Fibroblast of peridontal ligament (primary cell): ENCODE measurements around the gene LMO7.

Source experiments
- DNase-seq: peaks from one replicate; pipeline ENCODE4 v3.0.0-alpha.2; 2010; ENCODE audit errors: extremely low read depth

Gene LMO7

DNA sequence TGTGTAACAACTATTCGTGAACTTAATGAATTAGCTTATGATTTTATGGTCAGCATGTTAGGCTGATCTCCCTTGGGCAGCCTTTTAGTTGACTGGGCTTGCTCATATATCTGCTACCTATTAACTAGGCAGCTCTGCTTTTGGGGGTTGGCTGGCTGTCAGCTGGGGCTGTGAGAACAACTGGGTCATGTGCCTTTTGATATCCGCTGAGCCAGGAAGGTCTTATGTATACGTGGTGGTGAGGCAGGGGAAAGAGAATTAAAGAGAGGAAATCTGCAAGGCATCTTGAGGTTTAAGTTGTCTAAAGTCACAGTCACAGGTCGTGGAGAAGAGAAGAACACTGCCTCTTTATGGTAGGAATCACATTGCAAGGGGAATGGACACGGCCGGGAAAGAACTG lies 206.9 kb downstream of the LMO7 start:
- no peak for DNase-seq

DNA sequence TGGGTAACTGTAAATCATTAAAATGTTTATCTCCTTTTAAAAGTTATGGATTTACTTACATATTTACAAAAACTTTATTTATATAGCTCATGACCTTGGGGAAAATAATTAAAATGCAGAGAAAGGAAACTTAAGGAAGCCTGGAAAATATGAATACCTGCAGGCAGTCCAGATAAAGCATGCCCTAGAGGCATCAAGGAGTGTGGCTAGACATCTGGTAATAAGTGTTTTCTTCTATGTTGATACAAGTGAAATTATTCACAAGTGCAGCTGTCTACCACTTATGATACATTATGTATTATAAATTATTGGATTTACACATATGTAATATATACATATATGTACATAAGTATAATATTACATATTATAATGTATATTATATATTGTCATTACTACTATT lies 207.9 kb downstream of the LMO7 start:
- DNase-seq: no peak

- DNase-seq: no peak
Observed at GRCh38 chr13:75847588-75847987, 211.5 kb downstream of the LMO7 start.

GRCh38 chr13:75850916-75851315 lies 214.8 kb downstream of the LMO7 start:
- no peak for DNase-seq

DNA sequence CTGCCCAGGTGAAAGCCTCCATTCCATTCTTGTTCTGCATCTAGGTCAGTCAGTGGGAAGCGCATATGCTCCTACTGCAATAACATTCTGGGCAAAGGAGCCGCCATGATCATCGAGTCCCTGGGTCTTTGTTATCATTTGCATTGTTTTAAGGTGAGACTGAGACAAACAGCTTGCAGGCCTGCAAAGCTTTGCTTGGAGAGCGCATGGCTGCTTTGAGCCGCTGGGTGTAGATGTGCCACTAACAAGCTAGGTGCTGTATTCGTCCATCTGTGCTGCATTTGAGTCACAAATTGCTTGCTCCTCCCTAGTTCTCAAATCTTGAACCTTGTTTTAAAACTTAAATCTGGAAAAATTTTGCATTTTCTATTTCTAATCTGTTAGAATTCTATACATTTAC lies 219.1 kb downstream of the LMO7 start:
- DNase-seq: no peak

DNA sequence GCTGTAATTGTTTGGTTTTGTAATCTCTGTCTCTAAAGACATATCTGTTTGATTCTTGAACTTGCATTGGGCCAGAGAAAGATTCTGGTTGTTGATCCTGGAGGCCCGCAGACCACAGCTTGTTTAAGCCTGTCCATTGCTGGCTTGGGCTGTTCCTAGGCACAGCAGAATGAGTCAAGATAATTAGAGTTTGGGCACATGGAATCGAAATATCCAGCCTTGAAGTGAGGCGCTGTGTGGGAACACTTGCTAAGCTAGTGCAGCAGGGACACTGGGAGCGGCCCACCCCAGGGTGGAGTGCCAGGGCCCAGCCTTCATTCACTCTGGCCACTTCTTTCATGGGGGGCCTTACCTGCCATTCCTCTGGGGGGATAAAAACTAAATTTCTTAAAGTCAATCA lies 219.7 kb downstream of the LMO7 start:
- DNase-seq: no peak

DNA sequence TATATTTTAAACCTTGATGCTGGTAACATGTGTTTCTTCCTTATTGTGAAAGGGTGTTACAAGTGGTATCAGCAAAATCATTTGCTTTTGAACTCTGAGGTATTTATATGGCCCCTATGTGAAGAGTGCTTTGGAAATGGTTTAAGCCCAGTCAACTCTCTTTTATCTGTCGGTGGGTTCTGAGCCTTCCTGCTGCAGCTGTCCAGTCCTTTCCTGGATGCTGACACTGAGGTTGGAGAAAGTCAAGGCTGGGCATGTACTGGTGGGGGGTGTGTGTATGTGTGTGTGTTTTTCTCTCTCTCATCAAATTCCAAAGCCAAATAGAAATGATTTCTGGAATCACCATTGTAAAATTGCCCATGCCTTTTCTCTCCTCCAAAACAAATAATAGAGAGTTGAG lies 221.2 kb downstream of the LMO7 start:
- DNase-seq: no peak

- DNase-seq: no peak
Observed at GRCh38 chr13:75860935-75861334, 224.8 kb downstream of the LMO7 start.

GRCh38 chr13:75861786-75862185 lies 225.7 kb downstream of the LMO7 start:
- peak; percentile 69 for DNase-seq

GRCh38 chr13:75864718-75865117 lies 228.6 kb downstream of the LMO7 start:
- DNase-seq: peak; percentile 89

- DNase-seq: no peak
Observed at GRCh38 chr13:75867379-75868117, 231.4 kb downstream of the LMO7 start.

GRCh38 chr13:75869981-75870380 lies 233.9 kb downstream of the LMO7 start:
- no peak for DNase-seq

GRCh38 chr13:75870397-75870903 lies 234.3 kb downstream of the LMO7 start:
- peak; percentile 69 for DNase-seq

DNA sequence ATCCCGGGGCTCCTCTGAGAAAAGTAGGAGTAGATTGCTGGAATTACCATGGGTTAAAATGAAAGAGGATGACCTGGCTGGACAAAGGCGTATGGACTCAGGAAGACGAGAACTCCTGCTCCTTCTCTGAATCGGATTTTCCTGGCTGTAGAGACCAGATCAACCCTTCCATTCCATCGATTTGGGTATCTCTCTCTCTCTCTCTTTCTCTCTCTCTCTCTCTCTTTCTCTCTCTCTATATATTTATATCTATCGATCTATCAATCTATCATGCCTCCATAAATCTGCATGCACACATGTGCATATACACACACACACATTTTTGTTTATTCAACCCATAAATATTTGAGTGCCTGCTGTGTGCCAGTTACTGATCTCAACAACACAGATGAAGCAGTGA lies 234.9 kb downstream of the LMO7 start:
- no peak for DNase-seq

DNA sequence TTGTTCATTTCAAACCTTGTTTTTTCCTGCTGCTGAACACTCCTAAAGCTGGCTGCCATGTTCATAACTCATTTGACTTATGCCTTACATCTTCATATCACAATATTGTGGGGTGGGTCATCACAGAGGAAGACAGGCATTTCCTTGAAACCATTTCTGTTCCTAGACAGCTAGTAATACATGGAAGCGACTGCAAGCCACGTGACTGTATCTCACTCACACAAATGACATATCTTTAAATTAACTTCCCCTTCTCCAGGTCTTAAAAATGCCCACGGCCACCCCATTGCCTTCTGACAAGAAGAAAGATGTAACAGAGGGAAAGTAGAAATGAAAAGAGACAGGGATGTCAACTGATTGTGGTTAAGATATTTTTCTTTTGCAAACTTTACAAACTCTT lies 236.8 kb downstream of the LMO7 start:
- no peak for DNase-seq

GRCh38 chr13:75873494-75873893 lies 237.4 kb downstream of the LMO7 start:
- no peak for DNase-seq

DNA sequence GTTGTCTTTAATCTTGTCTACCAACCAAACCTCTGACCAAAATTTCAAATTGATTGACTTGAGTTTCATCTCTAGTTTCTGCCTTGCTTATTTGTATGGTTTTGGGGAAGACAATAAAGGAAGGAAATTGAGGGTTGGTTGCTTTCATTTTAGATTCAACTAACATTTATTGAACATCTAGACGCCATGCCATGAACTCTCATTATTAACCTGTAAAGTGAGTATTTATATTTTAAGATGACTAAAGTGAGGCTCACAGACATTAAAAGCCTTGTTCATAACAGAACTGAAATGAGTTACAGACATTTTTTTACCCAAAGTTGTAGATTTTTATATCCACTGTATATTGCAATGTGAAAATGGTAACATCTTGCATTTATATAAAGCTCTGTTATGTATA lies 239.3 kb downstream of the LMO7 start:
- no peak for DNase-seq

DNA sequence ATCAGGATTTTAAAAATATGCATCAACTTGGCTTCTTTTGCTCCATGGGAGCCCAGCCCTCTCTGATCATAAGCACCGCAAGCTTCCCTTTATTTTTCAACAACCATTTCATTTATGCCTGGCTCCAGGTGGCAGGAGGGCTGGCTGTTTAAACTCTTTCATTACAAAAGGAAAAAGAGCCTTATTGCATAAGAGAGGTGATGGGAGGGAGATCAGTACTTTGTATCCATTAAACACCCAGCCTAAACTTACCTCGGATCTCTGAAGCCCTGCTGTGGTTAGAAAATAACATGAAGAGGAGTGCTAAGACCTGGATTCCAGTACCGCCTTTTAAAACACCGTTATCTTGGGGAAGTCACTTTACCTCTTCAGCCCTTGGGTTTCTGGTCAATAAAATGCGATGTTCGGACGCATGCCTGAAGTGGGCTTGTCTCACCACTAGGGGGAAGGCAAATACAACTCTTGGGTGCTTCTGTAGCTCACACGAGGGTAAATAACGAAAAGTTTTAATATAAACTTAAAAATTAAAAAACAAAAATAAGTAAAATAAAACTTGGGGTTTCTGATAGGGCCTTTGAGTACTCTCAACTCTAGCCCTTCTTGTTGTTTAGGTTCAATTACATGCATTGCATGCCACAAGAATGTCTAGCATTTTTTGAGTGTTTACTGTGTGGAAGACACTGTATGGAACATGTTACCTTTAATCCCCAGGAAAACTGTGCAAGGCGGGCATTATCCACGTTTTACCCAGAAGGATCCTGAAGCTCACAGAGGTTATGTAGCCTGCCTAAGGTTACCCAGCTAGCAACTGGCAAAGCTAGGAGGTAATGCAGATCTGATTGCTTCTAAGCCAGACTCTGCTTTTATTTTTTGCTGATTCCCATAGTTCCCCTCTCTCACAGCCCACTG lies 240.3 kb downstream of the LMO7 start:
- DNase-seq: peak; percentile 84

- DNase-seq: no peak
Observed at GRCh38 chr13:75877071-75877470, 240.9 kb downstream of the LMO7 start.

GRCh38 chr13:75879656-75880055 lies 243.5 kb downstream of the LMO7 start:
- no peak for DNase-seq

GRCh38 chr13:75881109-75881775 lies 245.1 kb downstream of the LMO7 start:
- DNase-seq: peak; percentile 99

DNA sequence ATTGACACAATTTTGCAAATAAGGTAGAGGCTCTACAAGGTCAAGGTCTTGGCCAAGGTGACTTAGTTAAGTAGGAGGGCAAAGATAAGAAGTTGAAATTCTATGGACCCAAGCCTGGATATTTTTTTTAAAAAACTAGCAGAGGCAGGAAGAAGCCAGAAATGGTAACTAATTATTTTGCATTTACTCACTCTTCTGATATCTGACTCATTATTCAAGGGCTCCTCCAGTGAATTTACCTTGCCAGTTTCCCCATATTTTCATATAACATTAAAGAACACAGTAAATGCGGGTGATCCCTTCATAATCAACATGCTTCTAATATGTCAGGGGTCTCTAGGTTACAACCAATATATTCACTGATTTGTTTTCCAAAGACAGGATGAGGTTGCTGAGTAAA lies 246.1 kb downstream of the LMO7 start:
- DNase-seq: no peak
